T-cell (primary cell): Measurements from ENCODE around the gene UTS2B. TPM values are rescaled to one million over a fixed set of nuclear protein-coding genes. Genes with fewer than 3 reads are reported as not detected.

Source experiments
- ATAC-seq, 4 experiments: fragments of 200-7000 bp in 3 of 4; fragments of 150-1000 bp in 1 of 4; cut with Tn5 transposase; replicated peaks in 1 of 4; 1 replicate in 3 of 4; 2 replicates in 1 of 4; pipeline ENCODE4 v1.10.0; 2021; ENCODE audit warnings: moderate library complexity in 3 of 4, mild to moderate bottlenecking in 2 of 4, moderate number of reproducible peaks in 1 of 4
- CTCF ChIA-PET, 2 donors: fragments of 300-600 bp; sonication (Branson Sonifier 250); formaldehyde crosslinking; loops; one replicate each; lab custom pipeline; 2022; ENCODE audit warnings: antibody characterized with exemption in 2 of 2; lab: Charles Lee
- POLR2A ChIA-PET, 2 donors: fragments of 300-600 bp; sonication (Branson Sonifier 250); formaldehyde crosslinking; loops; one replicate each; lab custom pipeline; 2022; ENCODE audit warnings: antibody characterized with exemption in 2 of 2; lab: Charles Lee
- DNase-seq, 35 experiments: peaks; one replicate each; pipeline versions ENCODE4 v3.0.0 to v3.0.0-alpha.2; 2013 to 2023
- H3K27ac ChIP-seq: one replicate; pipeline ENCODE4 v1.5.1; 2013; ENCODE audit warnings: low read length
- H3K27me3 ChIP-seq, 2 experiments: replicated peaks in 1 of 2; 1 replicate in 1 of 2; 2 replicates in 1 of 2; pipeline versions ENCODE4 v1.6.1 to v1.7.0; 2013; ENCODE audit warnings: low read length in 1 of 2, mixed read lengths in 1 of 2; ENCODE audit not compliant: control insufficient read depth in 2 of 2, insufficient read depth in 2 of 2; ENCODE audit errors: extremely low read depth in 1 of 2
- H3K36me3 ChIP-seq, 2 donors: 1 replicate in 1 of 2; 2 replicates in 1 of 2; pipeline versions ENCODE4 v1.6.1 to v1.7.0; 2013; ENCODE audit warnings: low read length in 1 of 2; ENCODE audit not compliant: control insufficient read depth in 2 of 2, insufficient read depth in 1 of 2; ENCODE audit errors: extremely low read depth in 1 of 2
- H3K4me1 ChIP-seq, 2 experiments: 1 replicate in 1 of 2; 2 replicates in 1 of 2; pipeline versions ENCODE4 v1.6.1 to v1.7.0; 2013; ENCODE audit warnings: low read length in 2 of 2, mixed read lengths in 1 of 2; ENCODE audit not compliant: insufficient read depth in 2 of 2, control insufficient read depth in 1 of 2; ENCODE audit errors: extremely low read depth in 1 of 2
- H3K4me3 ChIP-seq, 2 donors: 1 replicate in 1 of 2; 2 replicates in 1 of 2; pipeline versions ENCODE4 v1.5.1 to v1.7.0; 2013; ENCODE audit warnings: mild to moderate bottlenecking in 2 of 2, low read length in 1 of 2, moderate library complexity in 1 of 2; ENCODE audit not compliant: control insufficient read depth in 1 of 2; ENCODE audit errors: extremely low read depth in 1 of 2
- H3K9me3 ChIP-seq: 2 replicates; pipeline ENCODE4 v1.7.0; 2013
- H3K27ac Mint-ChIP-seq, 2 donors: one replicate each; pipeline ENCODE4 v1.8.0; 2020 to 2021; ENCODE audit warnings: mild to moderate bottlenecking in 2 of 2, mixed read lengths in 2 of 2
- H3K27me3 Mint-ChIP-seq, 2 donors: one replicate each; pipeline ENCODE4 v1.8.0; 2021 to 2022; ENCODE audit warnings: mixed read lengths in 2 of 2
- H3K36me3 Mint-ChIP-seq: one replicate; pipeline ENCODE4 v1.8.0; 2021; ENCODE audit warnings: mixed read lengths
- H3K4me1 Mint-ChIP-seq, 3 donors: one replicate each; pipeline ENCODE4 v1.8.0; 2020 to 2022; ENCODE audit warnings: mixed read lengths in 3 of 3, mild to moderate bottlenecking in 1 of 3
- H3K4me3 Mint-ChIP-seq, 3 donors: one replicate each; pipeline ENCODE4 v1.8.0; 2020 to 2022; ENCODE audit warnings: mild to moderate bottlenecking in 3 of 3, mixed read lengths in 3 of 3, moderate library complexity in 3 of 3
- H3K9me3 Mint-ChIP-seq, 3 donors: one replicate each; pipeline ENCODE4 v1.8.0; 2020 to 2022; ENCODE audit warnings: mixed read lengths in 3 of 3
- WGBS: methylation state at CpG from one replicate; pipeline ENCODE4 v1.1.5; 2013; ENCODE audit warnings: missing lambda C conversion rate; ENCODE audit not compliant: insufficient coverage; 5-methylcytosine and 5-hydroxymethylcytosine counted together
- total RNA-seq, 35 experiments: library from RNA in 6 of 35; stranded (reverse) in 6 of 35; fragments of 120-200 nt in 1 of 35; gene quantifications; one replicate each; pipeline versions ENCODE4 v1.2.1 to v1.2.4 and lab custom pipeline; 2013 to 2026

Gene UTS2B
- total RNA-seq, 5 donors from 2014 or later (not counting 1 experiment from before 2014, with no cell fraction given): 0.32 to 0.36 TPM; not detected in 3

DNA sequence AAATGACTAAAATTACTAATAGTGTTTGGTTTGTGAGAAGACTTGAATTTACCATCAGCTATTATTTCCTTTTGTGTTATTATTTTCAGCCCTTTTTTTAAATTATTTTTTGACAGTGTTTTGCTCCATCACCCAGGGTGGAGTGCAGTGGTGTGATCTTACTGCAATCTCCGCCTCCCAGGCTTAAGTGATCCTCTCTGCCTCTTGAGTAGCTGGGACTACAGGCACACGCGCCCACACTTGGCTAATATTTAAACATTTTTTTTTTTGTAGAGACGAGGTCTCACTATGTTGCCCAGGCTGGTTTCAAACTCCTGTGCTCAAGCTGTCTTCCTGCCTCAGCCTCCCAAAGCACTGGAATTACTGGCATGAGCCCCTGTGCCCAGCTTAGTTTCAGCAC lies 31.7 kb upstream of the UTS2B start:
- H3K4me1 Mint-ChIP-seq: peaks cover 4 to 5% (median 4%) of the 10 kb centered on the region in 3 donors
- H3K36me3 Mint-ChIP-seq: peaks cover 4% of the 10 kb centered on the region
- Histone ChIP-seq H3K9me3 (no peaks in the 10 kb centered on the region), H3K4me3 (no peak overlapping the region), H3K4me1 (peaks cover 0 to 4% of the 10 kb centered on the region in 2 experiments), H3K27me3 (no peaks in the 10 kb centered on the region), H3K36me3 (no peaks in the 10 kb centered on the region), H3K27ac (no peak overlapping the region)
- 71% methylated on average over 2 of the region's 4 CpGs for WGBS
- no peak overlapping the region for H3K4me3 Mint-ChIP-seq
- CTCF ChIA-PET: no interaction called here
- no peaks in the 10 kb centered on the region for H3K27me3 Mint-ChIP-seq
- no peak for DNase-seq
- POLR2A ChIA-PET: interaction anchor here in 1 of 2 donors (0.6 kb wide), 1 partner anchor 211 kb away, joined by 4 read pairs; no protein-coding TSS in a partner anchor
- H3K9me3 Mint-ChIP-seq: no peaks in the 10 kb centered on the region
- no peak for ATAC-seq
- no peak overlapping the region for H3K27ac Mint-ChIP-seq

DNA sequence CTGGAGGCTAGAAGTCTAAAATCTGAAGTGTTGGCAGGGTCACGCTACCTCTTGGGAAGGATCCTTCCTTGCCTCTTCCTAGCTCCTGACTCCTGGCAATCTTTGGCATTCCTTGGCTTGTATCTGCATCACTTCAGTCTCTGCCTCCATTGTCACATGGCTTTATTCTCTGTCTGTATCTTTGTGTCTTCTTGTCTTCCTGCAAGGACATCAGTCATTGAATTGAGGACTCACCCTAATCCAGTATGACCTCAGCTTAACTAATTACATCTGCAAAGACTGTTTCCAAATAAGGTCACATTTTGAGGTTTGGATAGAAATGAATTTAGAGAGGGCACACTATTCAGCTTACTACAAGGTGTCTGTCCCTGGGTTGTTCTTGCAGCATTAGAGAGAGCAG lies 31.1 kb upstream of the UTS2B start:
- H3K36me3 Mint-ChIP-seq: peaks cover 4% of the 10 kb centered on the region
- H3K4me3 ChIP-seq: no peak overlapping the region
- H3K36me3 ChIP-seq: no peaks in the 10 kb centered on the region
- H3K9me3 Mint-ChIP-seq: no peaks in the 10 kb centered on the region
- H3K27ac Mint-ChIP-seq: no peak overlapping the region
- WGBS: 86% methylated on average over 1 of the region's 1 CpG
- CTCF ChIA-PET: no interaction called here
- POLR2A ChIA-PET: no interaction called here
- H3K27me3 ChIP-seq: no peaks in the 10 kb centered on the region
- no peak for ATAC-seq
- H3K9me3 ChIP-seq: no peaks in the 10 kb centered on the region
- DNase-seq: no peak
- H3K4me3 Mint-ChIP-seq: no peak overlapping the region
- H3K27ac ChIP-seq: no peak overlapping the region
- H3K4me1 Mint-ChIP-seq: peaks cover 4 to 5% (median 4%) of the 10 kb centered on the region in 3 donors
- H3K4me1 ChIP-seq: peaks cover 0 to 4% of the 10 kb centered on the region in 2 experiments
- no peaks in the 10 kb centered on the region for H3K27me3 Mint-ChIP-seq

DNA sequence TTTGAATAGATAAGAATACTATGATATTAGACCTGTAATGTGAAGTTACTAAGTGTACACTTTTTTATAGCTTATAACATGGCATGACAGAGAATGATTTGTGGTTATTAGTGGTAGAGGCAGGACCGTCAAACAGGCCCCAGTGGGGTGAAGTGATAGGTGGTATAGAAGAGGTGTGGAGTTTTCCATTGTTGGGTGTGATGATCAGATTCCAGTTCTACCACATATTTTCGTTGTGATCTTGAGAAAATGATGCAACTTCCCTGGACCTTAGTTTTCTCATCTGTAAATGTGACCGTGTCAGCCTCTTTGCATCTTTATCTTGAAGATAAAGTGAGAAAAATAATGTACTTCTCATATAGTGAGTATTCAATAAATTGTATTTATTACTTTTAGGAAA lies 30.3 kb upstream of the UTS2B start:
- H3K4me1 Mint-ChIP-seq: peaks cover 4 to 5% (median 4%) of the 10 kb centered on the region in 3 donors
- ChIA-PET POLR2A (no interaction called here), CTCF (no interaction called here)
- no peaks in the 10 kb centered on the region for H3K27me3 ChIP-seq
- H3K36me3 Mint-ChIP-seq: peaks cover 4% of the 10 kb centered on the region
- peaks cover 0 to 4% of the 10 kb centered on the region in 2 experiments for H3K4me1 ChIP-seq
- H3K27ac ChIP-seq: no peak overlapping the region
- no peak overlapping the region for H3K27ac Mint-ChIP-seq
- H3K27me3 Mint-ChIP-seq: no peaks in the 10 kb centered on the region
- H3K36me3 ChIP-seq: no peaks in the 10 kb centered on the region
- no peak overlapping the region for H3K4me3 ChIP-seq
- ATAC-seq: no peak
- DNase-seq: no peak
- no peaks in the 10 kb centered on the region for H3K9me3 Mint-ChIP-seq
- WGBS: 89% methylated on average over 1 of the region's 3 CpGs
- no peaks in the 10 kb centered on the region for H3K9me3 ChIP-seq
- no peak overlapping the region for H3K4me3 Mint-ChIP-seq

DNA sequence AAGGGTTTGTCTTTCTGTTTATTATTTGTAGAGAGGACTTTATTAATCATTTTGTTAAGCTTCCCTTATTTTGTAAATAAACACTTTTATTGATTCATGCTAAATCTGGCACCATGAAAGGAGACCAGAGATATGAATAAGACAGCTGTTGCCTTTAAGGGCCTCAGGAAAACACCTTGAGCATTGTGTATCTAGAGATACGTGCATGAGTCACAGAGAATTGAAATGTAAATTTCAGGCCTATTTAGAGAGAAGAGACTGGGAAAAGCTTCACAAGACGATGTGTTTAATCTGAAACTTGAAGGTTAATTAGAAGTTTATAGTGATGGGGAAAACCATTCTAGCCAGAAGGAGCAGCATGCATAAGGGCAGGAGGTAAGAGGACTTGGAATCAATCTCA lies 28.6 kb upstream of the UTS2B start:
- Histone ChIP-seq H3K4me1 (peaks cover 0 to 4% of the 10 kb centered on the region in 2 experiments), H3K27me3 (no peaks in the 10 kb centered on the region), H3K36me3 (no peaks in the 10 kb centered on the region), H3K27ac (no peak overlapping the region), H3K9me3 (no peaks in the 10 kb centered on the region), H3K4me3 (no peak overlapping the region)
- ATAC-seq: no peak
- CTCF ChIA-PET: no interaction called here
- H3K4me1 Mint-ChIP-seq: peaks cover 4 to 5% (median 4%) of the 10 kb centered on the region in 3 donors
- H3K4me3 Mint-ChIP-seq: no peak overlapping the region
- POLR2A ChIA-PET: no interaction called here
- H3K27ac Mint-ChIP-seq: no peak overlapping the region
- H3K27me3 Mint-ChIP-seq: no peaks in the 10 kb centered on the region
- H3K36me3 Mint-ChIP-seq: peaks cover 4% of the 10 kb centered on the region
- no peak for DNase-seq
- 63% methylated on average over 2 of the region's 2 CpGs for WGBS
- H3K9me3 Mint-ChIP-seq: no peaks in the 10 kb centered on the region

DNA sequence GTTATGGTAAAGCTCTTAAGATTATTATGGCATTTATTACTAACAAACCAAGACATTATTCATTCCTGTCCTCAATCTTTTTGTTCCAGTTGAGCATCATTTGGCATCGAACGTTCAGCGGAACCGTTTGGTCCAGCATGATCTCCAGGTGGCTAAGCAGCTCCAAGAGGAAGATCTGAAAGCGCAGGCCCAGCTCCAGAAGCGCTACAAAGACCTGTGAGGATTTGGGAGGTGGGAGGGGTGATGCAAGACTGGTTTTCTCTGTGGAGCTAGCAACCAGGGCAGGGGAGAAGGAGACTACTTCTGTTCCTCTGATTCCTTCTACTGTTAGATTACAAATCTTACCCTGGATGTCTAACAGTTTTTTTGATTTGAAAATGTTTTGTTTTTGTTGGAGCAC lies 27.6 kb upstream of the UTS2B start:
- H3K9me3 Mint-ChIP-seq: no peaks in the 10 kb centered on the region
- peaks cover 4 to 6% (median 5%) of the 10 kb centered on the region in 3 donors for H3K4me1 Mint-ChIP-seq
- POLR2A ChIA-PET: no interaction called here
- no peaks in the 10 kb centered on the region for H3K27me3 Mint-ChIP-seq
- 80% methylated on average over 1 of the region's 6 CpGs for WGBS
- no peak overlapping the region for H3K27ac Mint-ChIP-seq
- no peak overlapping the region for H3K4me3 ChIP-seq
- no peaks in the 10 kb centered on the region for H3K27me3 ChIP-seq
- CTCF ChIA-PET: no interaction called here
- DNase-seq: no peak
- H3K36me3 Mint-ChIP-seq: peaks cover 4% of the 10 kb centered on the region
- no peaks in the 10 kb centered on the region for H3K9me3 ChIP-seq
- H3K27ac ChIP-seq: no peak overlapping the region
- no peak overlapping the region for H3K4me3 Mint-ChIP-seq
- no peaks in the 10 kb centered on the region for H3K36me3 ChIP-seq
- no peak for ATAC-seq
- peaks cover 0 to 4% of the 10 kb centered on the region in 2 experiments for H3K4me1 ChIP-seq

DNA sequence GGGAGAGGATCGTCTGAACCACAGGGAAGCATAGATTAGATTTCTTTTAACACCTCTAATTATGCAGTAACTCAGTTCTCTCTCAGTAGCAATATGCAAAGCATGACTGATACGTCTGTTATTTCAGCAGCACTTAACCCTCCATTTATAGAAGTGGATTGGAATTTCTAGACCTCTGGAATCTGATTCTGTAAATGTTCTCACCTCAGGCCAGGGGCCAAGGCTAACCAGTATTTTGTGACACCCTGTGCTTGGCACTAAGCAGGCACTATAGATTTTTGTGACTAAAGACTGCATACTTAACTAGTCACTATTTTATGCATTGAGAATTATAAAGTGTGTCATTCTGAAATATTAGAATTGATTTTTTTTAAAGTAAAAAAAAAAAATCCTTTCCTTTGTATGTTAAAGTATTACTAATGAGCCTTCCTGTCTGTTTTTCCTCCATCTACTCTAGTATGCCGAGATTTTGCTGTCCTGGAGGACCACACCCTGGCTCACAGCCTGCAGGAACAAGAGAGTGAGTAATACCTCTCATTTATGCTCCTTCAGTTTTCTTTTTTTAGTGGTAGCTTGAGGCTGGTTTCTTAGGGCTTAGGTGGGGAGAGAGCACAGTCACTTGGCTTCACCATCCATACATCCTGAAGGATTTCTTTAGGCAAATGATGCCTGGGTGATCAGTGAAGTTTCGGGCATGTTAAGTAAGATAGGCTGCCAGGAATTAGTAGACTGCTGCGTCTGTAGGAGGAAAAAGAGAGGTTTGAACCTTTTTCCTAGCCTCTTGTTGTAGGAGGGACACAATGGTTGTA lies 26.5 kb upstream of the UTS2B start:
- WGBS: 85% methylated on average over 2 of the region's 5 CpGs
- no peaks in the 10 kb centered on the region for H3K9me3 Mint-ChIP-seq
- H3K27me3 ChIP-seq: no peaks in the 10 kb centered on the region
- no peaks in the 10 kb centered on the region for H3K36me3 ChIP-seq
- no peaks in the 10 kb centered on the region for H3K27me3 Mint-ChIP-seq
- no peak for DNase-seq
- no peaks in the 10 kb centered on the region for H3K9me3 ChIP-seq
- no peak overlapping the region for H3K4me3 Mint-ChIP-seq
- no peak for ATAC-seq
- H3K27ac Mint-ChIP-seq: no peak overlapping the region
- ChIA-PET POLR2A (no interaction called here), CTCF (no interaction called here)
- H3K27ac ChIP-seq: no peak overlapping the region
- H3K4me3 ChIP-seq: no peak overlapping the region
- peaks cover 0 to 4% of the 10 kb centered on the region in 2 experiments for H3K4me1 ChIP-seq
- H3K36me3 Mint-ChIP-seq: peaks cover 4% of the 10 kb centered on the region
- peaks cover 4 to 6% (median 5%) of the 10 kb centered on the region in 3 donors for H3K4me1 Mint-ChIP-seq
